Stimulated activated CD4-positive, alpha-beta T cell treated with anti-CD3 and anti-CD28 coated beads, Interleukin-2, amount 100 ng/mL, for 48 hours (primary cell): Measurements from ENCODE around the gene GALK2.

ENCODE experiments used
- DNase-seq, 2 donors: peaks; one replicate each; pipeline ENCODE4 v3.0.0-alpha.2; 2020

GALK2 gene

GRCh38 chr15:49169880-49170597 lies at the start of gene GALK2:
Gene GALK2, plus strand, starts transcription at chr15:49170247. Its CDS starts 76 bp downstream, at chr15:49170323.
- DNase-seq = peak; percentile 61 to 73

GRCh38 chr15:49120832-49121231 lies 49.2 kb upstream of the GALK2 start:
- DNase-seq = no peak

- DNase-seq = no peak
Observed at GRCh38 chr15:49121901-49122300, 48.1 kb upstream of the GALK2 start.

GRCh38 chr15:49122541-49123062 lies 47.4 kb upstream of the GALK2 start:
- no peak for DNase-seq

GRCh38 chr15:49124371-49124770 lies 45.7 kb upstream of the GALK2 start:
- DNase-seq = no peak

GRCh38 chr15:49131403-49131802 lies 38.6 kb upstream of the GALK2 start:
- DNase-seq = no peak

GRCh38 chr15:49134683-49135341 lies 35.2 kb upstream of the GALK2 start:
- no peak for DNase-seq

- DNase-seq = no peak
Observed at GRCh38 chr15:49135342-49135857, 34.6 kb upstream of the GALK2 start.

GRCh38 chr15:49135911-49136310 lies 34.1 kb upstream of the GALK2 start:
- no peak for DNase-seq

GRCh38 chr15:49137861-49138260 lies 32.2 kb upstream of the GALK2 start:
- DNase-seq = no peak

GRCh38 chr15:49145651-49146609 lies 24.1 kb upstream of the GALK2 start:
- peak in 1 of 2 donors; percentile 9 for DNase-seq

GRCh38 chr15:49148298-49148697 lies 21.7 kb upstream of the GALK2 start:
- DNase-seq = no peak

- no peak for DNase-seq
Observed at GRCh38 chr15:49148727-49149126, 21.3 kb upstream of the GALK2 start.

- DNase-seq = no peak
Observed at GRCh38 chr15:49151831-49152230, 18.2 kb upstream of the GALK2 start.

GRCh38 chr15:49152552-49153312 lies 17.3 kb upstream of the GALK2 start:
- DNase-seq = no peak

- no peak for DNase-seq
Observed at GRCh38 chr15:49154359-49154758, 15.7 kb upstream of the GALK2 start.

- no peak for DNase-seq
Observed at GRCh38 chr15:49154799-49155109, 15.3 kb upstream of the GALK2 start.

GRCh38 chr15:49155110-49155833 lies 14.8 kb upstream of the GALK2 start, which contains the start of gene COPS2:
Gene COPS2, minus strand, starts transcription at chr15:49155599. Its CDS starts 21 bp downstream, at chr15:49155578.
- peak; percentile 84 to 86 for DNase-seq

GRCh38 chr15:49155834-49156627 lies 14.0 kb upstream of the GALK2 start:
- no peak for DNase-seq

- DNase-seq = no peak
Observed at GRCh38 chr15:49163678-49164077, 6.4 kb upstream of the GALK2 start.

- DNase-seq = no peak
Observed at GRCh38 chr15:49164865-49165264, 5.2 kb upstream of the GALK2 start.
